Activated T-cell treated with anti-CD3 and anti-CD28 coated beads, Interleukin-2, amount 50 U/mL, for 1 hour (primary cell): ENCODE measurements around the gene NDFIP1.
"Not testable (repeated sequence)": the region's sequence is repeated elsewhere in the genome, so short reads cannot be mapped to it uniquely, and the experiment has no call there.

Source experiments
- DNase-seq: peaks from one replicate; pipeline ENCODE4 v3.0.0-alpha.2; 2020

NDFIP1 gene

GRCh38 chr5:142159354-142159753 is 50.8 kb downstream of the NDFIP1 start:
- no peak for DNase-seq

- no peak for DNase-seq
These were observed 55.7 kb downstream of the NDFIP1 start for GRCh38 chr5:142164315-142164714.

- no peak for DNase-seq
These were observed 58.2 kb downstream of the NDFIP1 start for GRCh38 chr5:142166754-142167153.

GRCh38 chr5:142167458-142167857 is 58.9 kb downstream of the NDFIP1 start:
- no peak for DNase-seq

- no peak for DNase-seq
These were observed 59.8 kb downstream of the NDFIP1 start for GRCh38 chr5:142168365-142168764.

GRCh38 chr5:142170254-142170953 is 61.8 kb downstream of the NDFIP1 start:
- no peak for DNase-seq

- no peak for DNase-seq
These were observed 62.7 kb downstream of the NDFIP1 start for GRCh38 chr5:142171270-142171669.

GRCh38 chr5:142175039-142175438 is 66.5 kb downstream of the NDFIP1 start:
- no peak for DNase-seq

GRCh38 chr5:142175461-142176142 is 67.0 kb downstream of the NDFIP1 start:
- no peak for DNase-seq

- DNase-seq, result no peak
These were observed 67.7 kb downstream of the NDFIP1 start for GRCh38 chr5:142176255-142176654.

- DNase-seq, result no peak
These were observed 70.1 kb downstream of the NDFIP1 start for GRCh38 chr5:142178651-142179050.

GRCh38 chr5:142179776-142180387 is 71.3 kb downstream of the NDFIP1 start:
- DNase-seq, result no peak

- no peak for DNase-seq
These were observed 72.5 kb downstream of the NDFIP1 start for GRCh38 chr5:142181096-142181495.

GRCh38 chr5:142181547-142182163 is 73.1 kb downstream of the NDFIP1 start:
- DNase-seq, result no peak

GRCh38 chr5:142182840-142183239 is 74.3 kb downstream of the NDFIP1 start:
- DNase-seq, result no peak

GRCh38 chr5:142183561-142183960 is 75.0 kb downstream of the NDFIP1 start:
- no peak for DNase-seq

- DNase-seq, result no peak
These were observed 76.4 kb downstream of the NDFIP1 start for GRCh38 chr5:142184988-142185387.

- DNase-seq, result no peak
These were observed 77.9 kb downstream of the NDFIP1 start for GRCh38 chr5:142186514-142186856.

GRCh38 chr5:142186857-142187594 is 78.4 kb downstream of the NDFIP1 start:
- DNase-seq, result no peak

GRCh38 chr5:142188691-142189090 is 80.1 kb downstream of the NDFIP1 start:
- DNase-seq, result not testable (repeated sequence)

- DNase-seq, result no peak
These were observed 81.2 kb downstream of the NDFIP1 start for GRCh38 chr5:142189813-142190212.

- DNase-seq, result no peak
These were observed 83.2 kb downstream of the NDFIP1 start for GRCh38 chr5:142191776-142192175.
